ENCODE data around the gene TSHZ2. TPM values are rescaled to one million over a fixed set of nuclear protein-coding genes. Genes with fewer than 3 reads are reported as not detected.

Gene TSHZ2
- total RNA-seq, 4 donors from 2014 or later = 1.0 to 3.5 (median 2.8) TPM

DNA sequence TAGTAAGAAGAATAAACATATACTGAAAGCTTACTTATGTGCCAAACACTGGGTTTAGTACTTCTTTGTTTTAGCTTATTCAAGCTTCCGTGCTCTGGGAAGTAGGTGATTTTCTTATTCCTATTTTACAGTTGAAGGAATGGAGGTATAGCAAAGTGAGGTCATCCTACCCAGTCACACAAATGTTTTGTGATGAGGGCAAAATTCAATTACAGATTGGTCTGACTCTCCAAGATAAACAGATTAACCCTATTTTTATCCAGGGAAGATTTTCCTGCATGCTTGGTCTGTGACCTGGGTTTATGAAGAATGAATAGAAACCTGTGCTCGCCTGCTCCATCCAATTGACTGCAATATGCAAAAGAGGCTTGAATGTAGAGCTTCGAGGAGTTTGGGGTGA is 311.4 kb downstream of the TSHZ2 start:
- no peaks in the 10 kb centered on the region for H3K9me3 ChIP-seq
- intact Hi-C loops (cut with DNase I; ENCODE audit: low total_unique reads) (loop anchor here (10.0 kb wide), 1 partner anchor 91 kb away; no protein-coding TSS in a partner anchor), in situ Hi-C loops (cut with MboI; ENCODE audit: low sequenced_read_pairs in 4 of 4) (no loop called here)
- ATAC-seq (no peak), DNase-seq (no peak)
- H3K27ac ChIP-seq = no peak overlapping the region
- no peaks in the 10 kb centered on the region for H3K27me3 ChIP-seq
- H3K4me1 ChIP-seq = no peaks in the 10 kb centered on the region
- H3K36me3 ChIP-seq = no peaks in the 10 kb centered on the region
- no peak overlapping the region for H3K4me3 ChIP-seq
- TF ChIP-seq, protein P1, sequence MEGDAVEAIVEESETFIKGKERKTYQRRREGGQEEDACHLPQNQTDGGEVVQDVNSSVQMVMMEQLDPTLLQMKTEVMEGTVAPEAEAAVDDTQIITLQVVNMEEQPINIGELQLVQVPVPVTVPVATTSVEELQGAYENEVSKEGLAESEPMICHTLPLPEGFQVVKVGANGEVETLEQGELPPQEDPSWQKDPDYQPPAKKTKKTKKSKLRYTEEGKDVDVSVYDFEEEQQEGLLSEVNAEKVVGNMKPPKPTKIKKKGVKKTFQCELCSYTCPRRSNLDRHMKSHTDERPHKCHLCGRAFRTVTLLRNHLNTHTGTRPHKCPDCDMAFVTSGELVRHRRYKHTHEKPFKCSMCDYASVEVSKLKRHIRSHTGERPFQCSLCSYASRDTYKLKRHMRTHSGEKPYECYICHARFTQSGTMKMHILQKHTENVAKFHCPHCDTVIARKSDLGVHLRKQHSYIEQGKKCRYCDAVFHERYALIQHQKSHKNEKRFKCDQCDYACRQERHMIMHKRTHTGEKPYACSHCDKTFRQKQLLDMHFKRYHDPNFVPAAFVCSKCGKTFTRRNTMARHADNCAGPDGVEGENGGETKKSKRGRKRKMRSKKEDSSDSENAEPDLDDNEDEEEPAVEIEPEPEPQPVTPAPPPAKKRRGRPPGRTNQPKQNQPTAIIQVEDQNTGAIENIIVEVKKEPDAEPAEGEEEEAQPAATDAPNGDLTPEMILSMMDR (IDR thresholded peaks at IDR 0.05 in 4 of 5, conservative IDR thresholded peaks at IDR 0.05 in 1 of 5) = no peak
- TF ChIP-seq POLR2A (IDR thresholded peaks at IDR 0.05) = no peak

DNA sequence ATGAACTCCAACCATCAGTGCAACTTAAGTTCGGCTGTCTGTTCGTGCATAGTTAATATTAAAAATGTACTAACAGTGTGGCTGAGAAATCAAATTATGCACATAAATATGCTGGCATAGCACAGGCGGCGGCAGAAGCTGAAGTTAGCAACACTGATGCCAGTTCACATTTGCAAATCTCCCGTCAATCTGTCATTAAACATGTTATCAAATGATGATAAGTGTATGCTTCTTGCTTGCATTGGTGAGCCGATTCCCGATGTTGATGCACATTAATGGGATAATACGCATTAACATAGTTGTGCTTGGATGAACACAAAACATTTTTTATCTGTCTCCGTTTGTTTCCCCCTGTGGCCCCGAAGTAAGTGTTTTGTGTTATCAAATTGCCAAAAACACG is 312.1 kb downstream of the TSHZ2 start:
- H3K9me3 ChIP-seq = no peaks in the 10 kb centered on the region
- no peaks in the 10 kb centered on the region for H3K27me3 ChIP-seq
- intact Hi-C loops (cut with DNase I; ENCODE audit: low total_unique reads) = loop anchor here (10.0 kb wide), 1 partner anchor 91 kb away; no protein-coding TSS in a partner anchor
- TF ChIP-seq, protein P1 (IDR thresholded peaks at IDR 0.05 in 4 of 5, conservative IDR thresholded peaks at IDR 0.05 in 1 of 5) = no peak
- no peak for TF ChIP-seq POLR2A (IDR thresholded peaks at IDR 0.05)
- no peaks in the 10 kb centered on the region for H3K36me3 ChIP-seq
- no peak overlapping the region for H3K27ac ChIP-seq
- H3K4me3 ChIP-seq = no peak overlapping the region
- in situ Hi-C loops (cut with MboI; ENCODE audit: low sequenced_read_pairs in 4 of 4) = no loop called here
- ATAC-seq (no peak), DNase-seq (no peak)
- no peaks in the 10 kb centered on the region for H3K4me1 ChIP-seq

DNA sequence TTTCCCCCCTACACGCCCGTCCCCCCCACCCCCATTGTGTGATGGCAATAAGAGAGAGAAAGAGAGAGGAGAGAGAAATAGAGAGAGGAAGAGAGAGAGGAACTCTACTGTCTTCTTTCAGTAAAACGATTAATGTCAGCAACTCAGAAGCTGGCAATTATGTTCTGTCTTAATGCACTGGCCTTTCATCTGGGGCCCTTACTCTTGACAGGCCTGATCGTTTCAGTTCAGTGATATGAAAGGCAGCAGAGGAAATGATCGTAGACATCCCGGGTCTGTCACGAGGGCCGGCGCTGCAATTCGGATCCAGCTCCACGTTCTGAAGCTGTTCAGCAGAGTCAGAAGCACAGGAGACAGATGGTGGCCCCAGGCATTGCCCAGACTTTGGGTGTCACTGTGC is 312.5 kb downstream of the TSHZ2 start:
- Histone ChIP-seq H3K4me1 (no peaks in the 10 kb centered on the region), H3K9me3 (no peaks in the 10 kb centered on the region), H3K4me3 (no peak overlapping the region), H3K27me3 (no peaks in the 10 kb centered on the region), H3K27ac (no peak overlapping the region), H3K36me3 (no peaks in the 10 kb centered on the region)
- intact Hi-C loops (cut with DNase I; ENCODE audit: low total_unique reads) (loop anchor here (10.0 kb wide), 1 partner anchor 90 kb away; no protein-coding TSS in a partner anchor), in situ Hi-C loops (cut with MboI; ENCODE audit: low sequenced_read_pairs in 4 of 4) (no loop called here)
- no peak for ATAC-seq
- no peak for DNase-seq
- TF ChIP-seq, protein P1 (IDR thresholded peaks at IDR 0.05 in 4 of 5, conservative IDR thresholded peaks at IDR 0.05 in 1 of 5) = no peak
- TF ChIP-seq POLR2A (IDR thresholded peaks at IDR 0.05) = no peak

DNA sequence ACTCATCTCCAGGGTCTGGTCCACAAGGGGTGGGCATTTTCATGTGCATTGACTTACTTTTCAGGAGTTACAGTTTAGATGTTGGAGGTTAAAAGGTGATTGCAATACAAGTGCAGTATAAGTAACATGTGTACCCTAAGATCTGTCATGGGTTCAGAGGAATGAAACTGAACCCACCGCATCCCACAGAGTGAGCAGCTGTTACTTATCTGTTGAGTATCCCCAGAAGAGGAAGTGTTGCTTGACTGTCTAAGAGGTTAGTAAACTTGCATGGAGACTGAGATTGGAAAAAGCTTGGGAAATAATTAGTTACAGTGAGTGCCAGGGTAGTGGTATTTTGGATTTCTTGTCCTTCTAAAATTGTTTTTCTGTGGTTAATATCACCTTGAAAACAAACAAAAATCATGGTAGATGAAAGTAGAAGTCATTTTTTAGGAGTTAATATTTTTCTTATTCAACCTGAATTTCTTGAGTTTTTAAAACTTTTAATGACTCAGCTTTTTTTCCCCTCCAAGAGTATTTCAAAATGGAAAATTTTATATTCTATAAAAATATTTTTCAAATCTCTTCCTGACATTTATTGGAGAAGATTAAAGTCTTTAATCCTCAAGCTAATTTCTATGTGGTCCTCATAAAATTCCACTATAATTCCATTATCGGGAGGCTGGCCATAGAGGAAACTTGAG is 315.3 kb downstream of the TSHZ2 start:
- in situ Hi-C loops (cut with MboI; ENCODE audit: low sequenced_read_pairs in 4 of 4) = no loop called here
- intact Hi-C loops (cut with DNase I; ENCODE audit: low total_unique reads) = loop anchor here (10.0 kb wide), 1 partner anchor 87 kb away; no protein-coding TSS in a partner anchor
- no peak for ATAC-seq

More for the DNA sequence above, 315.3 kb downstream of the TSHZ2 start:
- no peak overlapping the region for H3K4me3 ChIP-seq
- H3K36me3 ChIP-seq = no peaks in the 10 kb centered on the region
- no peak for DNase-seq
- no peak overlapping the region for H3K27ac ChIP-seq
- TF ChIP-seq POLR2A (IDR thresholded peaks at IDR 0.05) = no peak
- TF ChIP-seq, protein P1 (IDR thresholded peaks at IDR 0.05 in 4 of 5, conservative IDR thresholded peaks at IDR 0.05 in 1 of 5) = no peak
- no peaks in the 10 kb centered on the region for H3K9me3 ChIP-seq
- no peaks in the 10 kb centered on the region for H3K27me3 ChIP-seq
- no peaks in the 10 kb centered on the region for H3K4me1 ChIP-seq
